ENCODE results near the gene PAQR4. TPM values are rescaled to one million over a fixed set of nuclear protein-coding genes. Genes with fewer than 3 reads are reported as not detected.

Gene PAQR4
- total and polyA plus RNA-seq, 2 donors from 2014 or later: 3.5 to 5.9 TPM

GRCh38 chr16:3012246-3012645, 43.1 kb downstream of the PAQR4 start:
- DNase-seq (peak in 4 of 5 donors; percentile 91 to 92 (median 92)), FAIRE-seq (no peak)
- TF ChIP-seq CTCF (IDR thresholded peaks at IDR 0.05; ENCODE audit: borderline replicate concordance, extremely low read depth, insufficient read depth): no peak

GRCh38 chr16:3012828-3013420, 43.8 kb downstream of the PAQR4 start, which contains the start of gene CLDN9:
CLDN9 (plus strand) TSS chr16:3012923; CDS start chr16:3013363, 440 bp downstream.
- H3K36me3 ChIP-seq (ENCODE audit: control insufficient read depth in 2 of 3, insufficient read depth in 3 of 3, low read length in 3 of 3): no peaks in the 10 kb centered on the region
- FAIRE-seq (no peak), DNase-seq (peak in 4 of 5 donors; percentile 77 to 83 (median 80))
- H3K4me1 ChIP-seq (ENCODE audit: control insufficient read depth in 2 of 3, insufficient read depth in 2 of 3, low read depth in 1 of 3, low read length in 3 of 3): peaks cover 0 to under 1% (median 0%) of the 10 kb centered on the region in 3 donors
- H3K9ac ChIP-seq (ENCODE audit: low read length in 3 of 3): no peak within 1 kb of the TSS
- peaks cover 5% of the 10 kb centered on the region for H3K27me3 ChIP-seq (ENCODE audit: control insufficient read depth, insufficient read depth, low read length)
- H3K27ac ChIP-seq (ENCODE audit: low read depth in 2 of 2, low read length in 2 of 2): no peak within 1 kb of the TSS
- intact Hi-C loops (cut with DNase I): no loop called here
- no peak within 1 kb of the TSS for H3K4me3 ChIP-seq (ENCODE audit: low read length in 3 of 3)
- TF ChIP-seq CTCF (IDR thresholded peaks at IDR 0.05; ENCODE audit: borderline replicate concordance, extremely low read depth, insufficient read depth): no peak
- H3K9me3 ChIP-seq (ENCODE audit: control insufficient read depth in 2 of 3, insufficient read depth in 1 of 3, low read length in 3 of 3): no peaks in the 10 kb centered on the region

More at GRCh38 chr16:3012246-3012645, 43.1 kb downstream of the PAQR4 start:
- Histone ChIP-seq H3K9me3 (ENCODE audit: control insufficient read depth in 2 of 3, insufficient read depth in 1 of 3, low read length in 3 of 3) (no peaks in the 10 kb centered on the region), H3K9ac (ENCODE audit: low read length in 3 of 3) (no peak overlapping the region), H3K27ac (ENCODE audit: low read depth in 2 of 2, low read length in 2 of 2) (no peak overlapping the region), H3K36me3 (ENCODE audit: control insufficient read depth in 2 of 3, insufficient read depth in 3 of 3, low read length in 3 of 3) (no peaks in the 10 kb centered on the region), H3K4me1 (ENCODE audit: control insufficient read depth in 2 of 3, insufficient read depth in 2 of 3, low read depth in 1 of 3, low read length in 3 of 3) (peaks cover 0 to 3% (median 0%) of the 10 kb centered on the region in 3 donors), H3K4me3 (ENCODE audit: low read length in 3 of 3) (no peak overlapping the region), H3K27me3 (ENCODE audit: control insufficient read depth, insufficient read depth, low read length) (peaks cover 5% of the 10 kb centered on the region)
- intact Hi-C loops (cut with DNase I): no loop called here

- no peak for TF ChIP-seq CTCF (IDR thresholded peaks at IDR 0.05; ENCODE audit: borderline replicate concordance, extremely low read depth, insufficient read depth)
- H3K4me1 ChIP-seq (ENCODE audit: control insufficient read depth in 2 of 3, insufficient read depth in 2 of 3, low read depth in 1 of 3, low read length in 3 of 3): peaks cover 0 to 3% (median 0%) of the 10 kb centered on the region in 3 donors
- no peak overlapping the region for H3K9ac ChIP-seq (ENCODE audit: low read length in 3 of 3)
- peaks cover 7% of the 10 kb centered on the region for H3K27me3 ChIP-seq (ENCODE audit: control insufficient read depth, insufficient read depth, low read length)
- H3K36me3 ChIP-seq (ENCODE audit: control insufficient read depth in 2 of 3, insufficient read depth in 3 of 3, low read length in 3 of 3): no peaks in the 10 kb centered on the region
- no peak overlapping the region for H3K4me3 ChIP-seq (ENCODE audit: low read length in 3 of 3)
- no peaks in the 10 kb centered on the region for H3K9me3 ChIP-seq (ENCODE audit: control insufficient read depth in 2 of 3, insufficient read depth in 1 of 3, low read length in 3 of 3)
- H3K27ac ChIP-seq (ENCODE audit: low read depth in 2 of 2, low read length in 2 of 2): no peak overlapping the region
- DNase-seq (no peak), FAIRE-seq (no peak)
- intact Hi-C loops (cut with DNase I): no loop called here
Measured at GRCh38 chr16:3013491-3013951, 44.4 kb downstream of the PAQR4 start.
